ENCODE measurements around the gene UBE2E2.

Gene UBE2E2

GRCh38 chr3:23619705-23620637, 416.8 kb downstream of the UBE2E2 start:
- no peaks in the 10 kb centered on the region for H3K27me3 ChIP-seq (ENCODE audit: low read depth, low read length)
- H3K4me3 ChIP-seq (ENCODE audit: low read depth in 1 of 2, low read length in 2 of 2), result no peak overlapping the region
- peaks cover 0 to 12% of the 10 kb centered on the region in 2 donors for H3K9me3 ChIP-seq (ENCODE audit: control insufficient read depth in 1 of 2, low read length in 2 of 2)
- H3K36me3 ChIP-seq (ENCODE audit: control insufficient read depth in 1 of 2, insufficient read depth in 2 of 2, low read length in 2 of 2), result no peaks in the 10 kb centered on the region
- H3K27ac ChIP-seq (ENCODE audit: low read length), result no peak overlapping the region
- no peaks in the 10 kb centered on the region for H3K4me1 ChIP-seq (ENCODE audit: control insufficient read depth in 1 of 2, insufficient read depth in 2 of 2, low read length in 2 of 2)

- H3K27ac ChIP-seq (ENCODE audit: low read length), result no peak overlapping the region
- H3K4me3 ChIP-seq (ENCODE audit: low read depth in 1 of 2, low read length in 2 of 2), result no peak overlapping the region
- peaks cover 0 to 18% of the 10 kb centered on the region in 2 donors for H3K9me3 ChIP-seq (ENCODE audit: control insufficient read depth in 1 of 2, low read length in 2 of 2)
- no peaks in the 10 kb centered on the region for H3K4me1 ChIP-seq (ENCODE audit: control insufficient read depth in 1 of 2, insufficient read depth in 2 of 2, low read length in 2 of 2)
- H3K27me3 ChIP-seq (ENCODE audit: low read depth, low read length), result no peaks in the 10 kb centered on the region
- no peaks in the 10 kb centered on the region for H3K36me3 ChIP-seq (ENCODE audit: control insufficient read depth in 1 of 2, insufficient read depth in 2 of 2, low read length in 2 of 2)
These were observed 417.5 kb downstream of the UBE2E2 start for GRCh38 chr3:23620638-23621015.

- Histone ChIP-seq H3K27ac (ENCODE audit: low read length) (no peak overlapping the region), H3K4me3 (ENCODE audit: low read depth in 1 of 2, low read length in 2 of 2) (no peak overlapping the region), H3K36me3 (ENCODE audit: control insufficient read depth in 1 of 2, insufficient read depth in 2 of 2, low read length in 2 of 2) (no peaks in the 10 kb centered on the region), H3K9me3 (ENCODE audit: control insufficient read depth in 1 of 2, low read length in 2 of 2) (peaks cover 0 to 18% of the 10 kb centered on the region in 2 donors), H3K27me3 (ENCODE audit: low read depth, low read length) (no peaks in the 10 kb centered on the region), H3K4me1 (ENCODE audit: control insufficient read depth in 1 of 2, insufficient read depth in 2 of 2, low read length in 2 of 2) (no peaks in the 10 kb centered on the region)
These were observed 420.7 kb downstream of the UBE2E2 start for GRCh38 chr3:23623844-23624243.

- no peaks in the 10 kb centered on the region for H3K4me1 ChIP-seq (ENCODE audit: control insufficient read depth in 1 of 2, insufficient read depth in 2 of 2, low read length in 2 of 2)
- no peaks in the 10 kb centered on the region for H3K27me3 ChIP-seq (ENCODE audit: low read depth, low read length)
- H3K4me3 ChIP-seq (ENCODE audit: low read depth in 1 of 2, low read length in 2 of 2), result no peak overlapping the region
- H3K9me3 ChIP-seq (ENCODE audit: control insufficient read depth in 1 of 2, low read length in 2 of 2), result peaks cover 0 to 18% of the 10 kb centered on the region in 2 donors
- H3K27ac ChIP-seq (ENCODE audit: low read length), result no peak overlapping the region
- H3K36me3 ChIP-seq (ENCODE audit: control insufficient read depth in 1 of 2, insufficient read depth in 2 of 2, low read length in 2 of 2), result no peaks in the 10 kb centered on the region
These were observed 421.2 kb downstream of the UBE2E2 start for GRCh38 chr3:23624305-23624704.

- H3K36me3 ChIP-seq (ENCODE audit: control insufficient read depth in 1 of 2, insufficient read depth in 2 of 2, low read length in 2 of 2), result no peaks in the 10 kb centered on the region
- no peaks in the 10 kb centered on the region for H3K4me1 ChIP-seq (ENCODE audit: control insufficient read depth in 1 of 2, insufficient read depth in 2 of 2, low read length in 2 of 2)
- peaks cover 0 to 18% of the 10 kb centered on the region in 2 donors for H3K9me3 ChIP-seq (ENCODE audit: control insufficient read depth in 1 of 2, low read length in 2 of 2)
- H3K27me3 ChIP-seq (ENCODE audit: low read depth, low read length), result no peaks in the 10 kb centered on the region
- H3K4me3 ChIP-seq (ENCODE audit: low read depth in 1 of 2, low read length in 2 of 2), result no peak overlapping the region
- no peak overlapping the region for H3K27ac ChIP-seq (ENCODE audit: low read length)
These were observed 423.3 kb downstream of the UBE2E2 start for GRCh38 chr3:23626442-23626841.

- Histone ChIP-seq H3K4me1 (ENCODE audit: control insufficient read depth in 1 of 2, insufficient read depth in 2 of 2, low read length in 2 of 2) (no peaks in the 10 kb centered on the region), H3K27me3 (ENCODE audit: low read depth, low read length) (no peaks in the 10 kb centered on the region), H3K27ac (ENCODE audit: low read length) (no peak overlapping the region), H3K9me3 (ENCODE audit: control insufficient read depth in 1 of 2, low read length in 2 of 2) (peaks cover 0 to 9% of the 10 kb centered on the region in 2 donors), H3K36me3 (ENCODE audit: control insufficient read depth in 1 of 2, insufficient read depth in 2 of 2, low read length in 2 of 2) (no peaks in the 10 kb centered on the region), H3K4me3 (ENCODE audit: low read depth in 1 of 2, low read length in 2 of 2) (no peak overlapping the region)
These were observed 426.2 kb downstream of the UBE2E2 start for GRCh38 chr3:23629181-23629894.

- H3K9me3 ChIP-seq (ENCODE audit: control insufficient read depth in 1 of 2, low read length in 2 of 2), result peaks cover 0 to 5% of the 10 kb centered on the region in 2 donors
- H3K27me3 ChIP-seq (ENCODE audit: low read depth, low read length), result no peaks in the 10 kb centered on the region
- no peaks in the 10 kb centered on the region for H3K36me3 ChIP-seq (ENCODE audit: control insufficient read depth in 1 of 2, insufficient read depth in 2 of 2, low read length in 2 of 2)
- H3K4me3 ChIP-seq (ENCODE audit: low read depth in 1 of 2, low read length in 2 of 2), result no peak overlapping the region
- no peaks in the 10 kb centered on the region for H3K4me1 ChIP-seq (ENCODE audit: control insufficient read depth in 1 of 2, insufficient read depth in 2 of 2, low read length in 2 of 2)
- no peak overlapping the region for H3K27ac ChIP-seq (ENCODE audit: low read length)
These were observed 430.3 kb downstream of the UBE2E2 start for GRCh38 chr3:23633261-23633960.

- H3K36me3 ChIP-seq (ENCODE audit: control insufficient read depth in 1 of 2, insufficient read depth in 2 of 2, low read length in 2 of 2), result no peaks in the 10 kb centered on the region
These were observed 434.2 kb downstream of the UBE2E2 start for GRCh38 chr3:23637339-23637738.

GRCh38 chr3:23640471-23641146, 437.5 kb downstream of the UBE2E2 start:
- H3K4me1 ChIP-seq (ENCODE audit: control insufficient read depth in 1 of 2, insufficient read depth in 2 of 2, low read length in 2 of 2), result no peaks in the 10 kb centered on the region
- peaks cover 0 to 5% of the 10 kb centered on the region in 2 donors for H3K9me3 ChIP-seq (ENCODE audit: control insufficient read depth in 1 of 2, low read length in 2 of 2)
- H3K27me3 ChIP-seq (ENCODE audit: low read depth, low read length), result no peaks in the 10 kb centered on the region
- no peak overlapping the region for H3K4me3 ChIP-seq (ENCODE audit: low read depth in 1 of 2, low read length in 2 of 2)
- H3K27ac ChIP-seq (ENCODE audit: low read length), result no peak overlapping the region
- no peaks in the 10 kb centered on the region for H3K36me3 ChIP-seq (ENCODE audit: control insufficient read depth in 1 of 2, insufficient read depth in 2 of 2, low read length in 2 of 2)

More at GRCh38 chr3:23637339-23637738, 434.2 kb downstream of the UBE2E2 start:
- Histone ChIP-seq H3K4me1 (ENCODE audit: control insufficient read depth in 1 of 2, insufficient read depth in 2 of 2, low read length in 2 of 2) (no peaks in the 10 kb centered on the region), H3K9me3 (ENCODE audit: control insufficient read depth in 1 of 2, low read length in 2 of 2) (peaks cover 0 to 5% of the 10 kb centered on the region in 2 donors), H3K27me3 (ENCODE audit: low read depth, low read length) (no peaks in the 10 kb centered on the region), H3K4me3 (ENCODE audit: low read depth in 1 of 2, low read length in 2 of 2) (no peak overlapping the region), H3K27ac (ENCODE audit: low read length) (no peak overlapping the region)
